Liver (tissue), 3 donors: ENCODE measurements around the gene BCKDHB.

Experiments used
- ATF3 ChIP-seq: IDR thresholded peaks from 2 replicates; pipeline ENCODE4 v1.6.1; 2016; ENCODE audit warnings: antibody characterized with exemption
- CTCF ChIP-seq: fragments of 150-350 bp; IDR thresholded peaks from 2 replicates; pipeline ENCODE4 v1.5.1; 2017; ENCODE audit warnings: improper control_type of control experiment, low read depth, low read length; ENCODE audit not compliant: missing input control
- HNF4A ChIP-seq, 2 donors: conservative IDR thresholded peaks; 2 replicates each; pipeline ENCODE4 v1.6.1; 2016; ENCODE audit warnings: antibody characterized with exemption in 2 of 2, mild to moderate bottlenecking in 2 of 2
- HNF4G ChIP-seq: IDR thresholded peaks from 2 replicates; pipeline ENCODE4 v1.6.1; 2016; ENCODE audit warnings: antibody characterized with exemption
- RAD21 ChIP-seq, 2 donors: IDR thresholded peaks; 2 replicates each; pipeline ENCODE4 v1.6.1; 2016; ENCODE audit warnings: antibody characterized with exemption in 2 of 2, mild to moderate bottlenecking in 2 of 2
- REST ChIP-seq: IDR thresholded peaks from 2 replicates; pipeline ENCODE4 v1.6.1; 2016; ENCODE audit warnings: antibody characterized with exemption, mild to moderate bottlenecking
- SP1 ChIP-seq: IDR thresholded peaks from 2 replicates; pipeline ENCODE4 v1.6.1; 2018; ENCODE audit warnings: antibody characterized with exemption, mild to moderate bottlenecking
- TAF1 ChIP-seq: conservative IDR thresholded peaks from 2 replicates; pipeline ENCODE4 v1.6.1; 2016; ENCODE audit warnings: antibody characterized with exemption, mild to moderate bottlenecking
- YY1 ChIP-seq: IDR thresholded peaks from 2 replicates; pipeline ENCODE4 v1.6.1; 2016; ENCODE audit warnings: antibody characterized with exemption, mild to moderate bottlenecking
- donor health status: healthy.
- donor health status: healthy.

- TF ChIP-seq RAD21 (IDR thresholded peaks at IDR 0.05) (no peak), CTCF (no peak), TAF1 (no peak), REST (no peak), ATF3 (no peak), YY1 (no peak), HNF4G (no peak), SP1 (no peak), HNF4A (conservative IDR thresholded peaks at IDR 0.05) (no peak)
Observed at GRCh38 chr6:80325742-80326141, 219.3 kb downstream of the BCKDHB start.
